Activated naive CD8-positive, alpha-beta T cell treated with anti-CD3 and anti-CD28 coated beads for 36 hours (primary cell): ENCODE results near the gene NKD1. TPM values are rescaled to one million over a fixed set of nuclear protein-coding genes. Genes with fewer than 3 reads are reported as not detected.

Experiments
- DNase-seq: peaks from one replicate; pipeline ENCODE4 v3.0.0; 2021
- H3K27ac Mint-ChIP-seq: one replicate; pipeline ENCODE4 v1.8.0; 2022; ENCODE audit warnings: mild to moderate bottlenecking, moderate library complexity, mixed read lengths
- H3K27me3 Mint-ChIP-seq: one replicate; pipeline ENCODE4 v1.8.0; 2022; ENCODE audit warnings: mild to moderate bottlenecking, mixed read lengths
- H3K36me3 Mint-ChIP-seq: one replicate; pipeline ENCODE4 v1.8.0; 2021; ENCODE audit warnings: mild to moderate bottlenecking, mixed read lengths
- H3K4me1 Mint-ChIP-seq: one replicate; pipeline ENCODE4 v1.8.0; 2021; ENCODE audit warnings: mixed read lengths
- H3K4me3 Mint-ChIP-seq: one replicate; pipeline ENCODE4 v1.8.0; 2022; ENCODE audit warnings: mild to moderate bottlenecking, moderate library complexity, mixed read lengths
- H3K9me3 Mint-ChIP-seq: one replicate; pipeline ENCODE4 v1.8.0; 2022; ENCODE audit warnings: mixed read lengths
- total RNA-seq, 2 experiments: library from RNA; stranded (reverse); gene quantifications; one replicate each; pipeline ENCODE4 v1.2.3, GENCODE V29; 2021

Gene NKD1
- total RNA-seq, 2 experiments from 2014 or later, result 0.86 to 0.87 TPM

DNA sequence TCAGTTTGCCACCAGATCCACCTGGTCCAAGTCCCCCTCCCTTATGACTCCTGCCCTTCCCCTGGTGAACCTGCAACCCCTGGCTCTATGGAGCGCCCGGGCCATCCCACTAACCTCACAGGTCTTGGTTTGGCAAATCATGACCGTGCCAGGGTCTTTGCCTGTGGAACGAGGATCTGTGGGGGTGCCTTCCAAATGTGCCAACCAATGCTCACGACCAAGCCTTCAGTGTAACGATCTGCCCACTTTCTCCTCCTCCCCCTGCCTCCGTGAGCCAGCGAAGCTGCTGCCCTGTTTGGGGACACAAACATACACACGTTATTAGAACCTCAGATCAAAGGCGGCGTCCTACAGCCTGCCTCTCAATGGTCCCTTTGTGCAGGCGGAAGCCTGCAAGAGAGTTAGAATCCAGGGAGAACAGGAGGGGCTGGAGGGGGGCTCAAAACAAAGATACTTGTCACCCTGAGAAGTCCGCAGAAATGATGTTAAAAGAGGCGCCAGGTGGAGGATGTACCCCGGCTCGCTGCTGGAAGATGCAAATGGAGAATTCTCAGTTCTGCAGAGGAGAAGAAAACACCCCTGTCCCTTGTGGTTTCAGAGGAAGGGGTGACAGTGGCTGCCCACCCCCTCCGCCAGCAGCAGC lies 9.0 kb upstream of the NKD1 start:
- H3K27ac Mint-ChIP-seq, result no peak overlapping the region

DNA sequence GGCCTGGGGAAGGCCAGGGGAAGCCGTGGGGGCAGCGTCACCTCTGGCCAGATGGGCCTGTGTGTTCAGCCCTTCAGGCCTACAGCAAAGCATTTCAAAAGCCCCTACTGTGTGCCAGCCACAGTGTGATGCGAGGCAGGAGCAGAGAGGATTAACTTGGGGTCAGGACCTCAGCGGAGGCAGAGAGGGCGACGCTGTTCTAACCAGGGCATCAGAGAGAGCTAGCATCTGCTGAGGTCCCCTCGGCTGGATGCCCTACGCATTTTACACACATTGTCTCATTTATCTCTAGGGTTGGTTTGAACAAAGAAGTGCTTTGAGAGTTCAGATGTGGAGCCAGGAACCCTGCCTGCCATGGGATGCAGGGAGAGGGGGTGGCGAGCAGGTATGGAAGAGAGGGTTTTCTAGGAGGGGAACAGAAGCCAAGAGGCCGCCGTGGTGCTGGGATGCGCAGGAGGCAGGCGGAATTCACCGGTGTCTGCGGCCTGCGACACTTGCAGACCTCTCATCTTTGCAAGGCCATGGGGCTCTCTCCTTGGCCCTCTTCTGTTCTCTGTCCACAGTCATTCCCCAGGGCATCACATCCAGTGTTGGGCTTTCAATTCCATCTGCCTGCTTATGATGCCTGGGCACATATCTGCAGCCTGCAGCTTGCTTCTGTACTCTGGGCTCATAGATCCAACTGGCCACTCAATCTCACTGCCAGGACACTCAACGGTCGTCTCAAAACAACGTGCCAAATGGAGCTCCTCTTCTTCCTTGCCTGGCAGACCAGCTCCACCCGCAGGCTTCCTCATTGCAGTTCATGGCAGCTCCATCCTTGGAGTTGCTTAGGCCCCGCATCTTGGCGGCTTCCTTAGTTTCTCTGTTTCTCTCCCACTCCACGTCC lies 8.1 kb upstream of the NKD1 start:
- H3K27me3 Mint-ChIP-seq, result no peaks in the 10 kb centered on the region
- peaks cover 2% of the 10 kb centered on the region for H3K36me3 Mint-ChIP-seq
- H3K27ac Mint-ChIP-seq, result no peak overlapping the region
- no peak for DNase-seq
- no peak overlapping the region for H3K4me3 Mint-ChIP-seq
- no peaks in the 10 kb centered on the region for H3K4me1 Mint-ChIP-seq
- peaks cover 5% of the 10 kb centered on the region for H3K9me3 Mint-ChIP-seq

More for the DNA sequence above, 9.0 kb upstream of the NKD1 start:
- no peaks in the 10 kb centered on the region for H3K4me1 Mint-ChIP-seq
- DNase-seq, result no peak
- H3K9me3 Mint-ChIP-seq, result peaks cover 4% of the 10 kb centered on the region
- H3K36me3 Mint-ChIP-seq, result peaks cover 2% of the 10 kb centered on the region
- H3K27me3 Mint-ChIP-seq, result no peaks in the 10 kb centered on the region
- no peak overlapping the region for H3K4me3 Mint-ChIP-seq

DNA sequence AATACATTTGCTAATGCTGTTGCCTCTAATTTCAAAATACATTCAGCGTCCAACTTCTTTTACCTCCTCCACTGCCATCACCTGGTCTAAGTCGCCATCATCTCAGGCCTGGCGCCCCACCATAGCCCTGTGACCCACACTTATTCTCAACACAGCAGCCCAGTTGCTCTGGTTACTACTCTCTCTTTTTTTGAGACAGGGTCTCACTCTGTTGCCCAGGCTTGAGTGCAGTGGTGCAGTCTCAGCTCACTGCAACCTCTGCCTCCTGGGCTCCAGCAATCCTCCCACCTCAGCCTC lies 7.5 kb upstream of the NKD1 start:
- Mint-ChIP-seq H3K4me3 (no peak overlapping the region), H3K36me3 (peaks cover 2% of the 10 kb centered on the region), H3K4me1 (no peaks in the 10 kb centered on the region), H3K27me3 (no peaks in the 10 kb centered on the region), H3K9me3 (peaks cover 5% of the 10 kb centered on the region), H3K27ac (no peak overlapping the region)
- no peak for DNase-seq

- Mint-ChIP-seq H3K4me1 (peaks cover 6% of the 10 kb centered on the region), H3K36me3 (peaks cover 2% of the 10 kb centered on the region), H3K27ac (no peak overlapping the region), H3K4me3 (no peak overlapping the region), H3K9me3 (peaks cover 5% of the 10 kb centered on the region), H3K27me3 (peaks cover 4% of the 10 kb centered on the region)
- DNase-seq, result no peak
Observed at GRCh38 chr16:50542703-50543102, 5.5 kb upstream of the NKD1 start.

DNA sequence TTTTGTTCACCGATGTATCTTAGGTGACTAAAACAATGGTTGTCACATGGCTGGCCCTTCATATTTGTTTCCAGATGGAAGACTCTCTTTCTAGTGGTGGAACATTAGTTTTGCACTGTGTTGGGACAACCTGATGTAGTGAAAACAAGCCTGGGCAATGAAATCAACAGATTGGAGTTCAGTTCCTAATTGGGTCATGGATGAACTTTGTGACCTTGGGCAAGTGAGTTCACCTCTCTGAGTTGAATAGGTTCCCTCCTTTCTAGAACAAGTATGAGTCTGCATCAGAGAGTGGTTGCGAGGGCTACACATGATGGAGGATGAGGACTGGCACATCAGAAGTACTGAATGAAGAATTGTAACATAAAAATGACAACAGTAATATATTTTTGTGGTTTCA lies 2.1 kb upstream of the NKD1 start:
- peaks cover 5% of the 10 kb centered on the region for H3K9me3 Mint-ChIP-seq
- H3K27ac Mint-ChIP-seq, result no peak overlapping the region
- H3K36me3 Mint-ChIP-seq, result peaks cover 2% of the 10 kb centered on the region
- no peak overlapping the region for H3K4me3 Mint-ChIP-seq
- peaks cover 15% of the 10 kb centered on the region for H3K27me3 Mint-ChIP-seq
- peaks cover 28% of the 10 kb centered on the region for H3K4me1 Mint-ChIP-seq
- no peak for DNase-seq

DNA sequence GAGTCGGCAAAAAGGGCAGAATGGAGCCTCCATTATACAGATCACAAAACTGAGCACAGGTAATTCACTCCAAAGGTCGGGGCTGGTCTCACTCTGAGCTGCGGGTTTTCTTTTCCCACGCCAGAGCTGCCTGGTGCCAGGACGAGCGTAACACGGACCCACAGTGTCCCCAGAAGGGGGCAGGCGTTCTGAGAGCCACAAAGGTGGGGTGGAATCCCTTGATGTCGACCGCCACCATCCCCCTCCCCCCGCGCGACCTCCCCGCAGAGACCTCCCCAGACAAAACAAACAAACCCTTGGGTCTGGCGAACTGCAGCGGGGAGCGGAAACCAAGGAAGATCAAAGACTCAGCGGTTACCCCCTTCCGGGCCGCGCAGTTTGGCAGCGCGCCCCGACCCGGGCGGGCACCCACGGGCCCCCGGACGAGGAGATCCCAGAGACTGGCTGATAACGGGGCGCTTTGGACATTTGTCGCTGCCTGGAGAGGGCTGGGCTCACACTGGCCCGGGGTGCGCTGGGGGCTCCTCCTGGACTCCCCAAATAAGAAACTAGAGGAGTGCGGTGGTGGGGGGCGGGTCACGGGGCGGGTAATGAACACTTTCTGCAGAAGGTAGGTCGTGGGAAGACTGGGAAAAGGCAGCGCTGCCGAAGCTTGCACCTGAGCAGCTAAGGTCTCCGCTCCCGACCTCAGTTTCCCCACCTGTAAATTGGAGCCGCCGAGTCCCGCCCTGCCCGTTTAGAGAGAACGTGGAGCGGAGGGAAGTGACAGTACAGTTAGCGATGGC lies 664 bp upstream of the NKD1 start:
- H3K4me3 Mint-ChIP-seq, result peak overlapping the region; percentile 81
- H3K27ac Mint-ChIP-seq, result no peak overlapping the region
- peaks cover 2% of the 10 kb centered on the region for H3K36me3 Mint-ChIP-seq
- H3K9me3 Mint-ChIP-seq, result peaks cover 5% of the 10 kb centered on the region
- peaks cover 28% of the 10 kb centered on the region for H3K4me1 Mint-ChIP-seq
- H3K27me3 Mint-ChIP-seq, result peaks cover 15% of the 10 kb centered on the region
- peak; percentile 68 for DNase-seq

DNA sequence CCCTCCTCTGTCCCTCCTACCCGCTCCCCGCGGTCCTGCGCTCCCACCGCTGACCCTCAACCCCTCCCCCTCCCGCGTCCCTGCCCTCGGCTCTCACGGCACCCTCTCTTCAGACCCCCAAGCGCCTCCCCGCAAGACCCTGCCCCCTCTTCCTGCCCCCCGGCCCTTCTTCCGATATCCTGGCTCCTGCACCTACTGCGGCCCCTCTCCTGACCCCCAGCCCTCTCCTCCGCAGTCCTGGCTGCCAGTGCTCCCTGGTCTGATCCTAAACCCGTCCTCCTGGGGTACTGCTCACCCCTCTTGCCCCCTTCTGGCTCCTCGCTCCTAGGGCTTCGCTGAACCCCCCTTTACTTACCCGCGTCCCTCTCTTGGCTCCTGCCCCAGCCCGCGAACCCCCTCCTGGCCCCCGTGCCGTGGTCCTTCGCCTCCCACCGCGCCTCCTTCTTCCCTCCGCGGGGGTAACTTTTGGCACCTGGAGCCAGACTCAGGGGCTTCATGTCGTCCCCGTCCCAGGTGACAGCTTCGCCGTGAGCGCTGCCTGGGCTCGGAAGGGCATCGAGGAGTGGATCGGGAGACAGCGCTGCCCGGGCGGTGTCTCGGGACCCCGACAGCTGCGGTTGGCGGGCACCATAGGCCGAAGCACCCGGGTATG lies 839 bp downstream of the NKD1 start:
- Mint-ChIP-seq H3K4me3 (peak overlapping the region; percentile 64), H3K9me3 (peaks cover 1% of the 10 kb centered on the region), H3K36me3 (no peaks in the 10 kb centered on the region), H3K27me3 (peaks cover 15% of the 10 kb centered on the region), H3K4me1 (peaks cover 28% of the 10 kb centered on the region), H3K27ac (no peak overlapping the region)
- no peak for DNase-seq

DNA sequence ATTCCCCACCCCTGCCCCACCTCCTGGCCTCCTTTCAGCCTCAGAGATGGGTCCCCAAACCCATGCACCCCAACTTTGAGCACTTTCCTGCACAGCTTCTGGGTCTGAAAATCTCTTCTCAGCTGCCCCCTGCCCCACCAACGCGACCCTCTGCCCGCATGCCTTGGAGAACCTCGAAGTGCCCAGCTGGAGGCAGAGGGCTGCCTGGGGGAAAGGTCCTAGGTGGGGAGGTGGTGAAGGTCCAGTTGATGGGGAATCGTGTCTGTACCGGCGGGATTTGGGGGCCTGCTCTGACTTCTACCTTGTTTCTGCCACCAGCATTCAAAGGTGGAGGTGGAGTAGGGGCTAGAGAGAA lies 1.3 kb downstream of the NKD1 start:
- Mint-ChIP-seq H3K4me1 (peaks cover 28% of the 10 kb centered on the region), H3K9me3 (no peaks in the 10 kb centered on the region), H3K27ac (no peak overlapping the region), H3K27me3 (peaks cover 15% of the 10 kb centered on the region), H3K36me3 (no peaks in the 10 kb centered on the region), H3K4me3 (peak overlapping the region; percentile 55)
- DNase-seq, result no peak

- peaks cover 28% of the 10 kb centered on the region for H3K4me1 Mint-ChIP-seq
- peak overlapping the region; percentile 55 for H3K4me3 Mint-ChIP-seq
- H3K9me3 Mint-ChIP-seq, result no peaks in the 10 kb centered on the region
- H3K36me3 Mint-ChIP-seq, result no peaks in the 10 kb centered on the region
- H3K27ac Mint-ChIP-seq, result no peak overlapping the region
- DNase-seq, result no peak
- H3K27me3 Mint-ChIP-seq, result peaks cover 15% of the 10 kb centered on the region
Observed at GRCh38 chr16:50550035-50550434, 1.8 kb downstream of the NKD1 start.

DNA sequence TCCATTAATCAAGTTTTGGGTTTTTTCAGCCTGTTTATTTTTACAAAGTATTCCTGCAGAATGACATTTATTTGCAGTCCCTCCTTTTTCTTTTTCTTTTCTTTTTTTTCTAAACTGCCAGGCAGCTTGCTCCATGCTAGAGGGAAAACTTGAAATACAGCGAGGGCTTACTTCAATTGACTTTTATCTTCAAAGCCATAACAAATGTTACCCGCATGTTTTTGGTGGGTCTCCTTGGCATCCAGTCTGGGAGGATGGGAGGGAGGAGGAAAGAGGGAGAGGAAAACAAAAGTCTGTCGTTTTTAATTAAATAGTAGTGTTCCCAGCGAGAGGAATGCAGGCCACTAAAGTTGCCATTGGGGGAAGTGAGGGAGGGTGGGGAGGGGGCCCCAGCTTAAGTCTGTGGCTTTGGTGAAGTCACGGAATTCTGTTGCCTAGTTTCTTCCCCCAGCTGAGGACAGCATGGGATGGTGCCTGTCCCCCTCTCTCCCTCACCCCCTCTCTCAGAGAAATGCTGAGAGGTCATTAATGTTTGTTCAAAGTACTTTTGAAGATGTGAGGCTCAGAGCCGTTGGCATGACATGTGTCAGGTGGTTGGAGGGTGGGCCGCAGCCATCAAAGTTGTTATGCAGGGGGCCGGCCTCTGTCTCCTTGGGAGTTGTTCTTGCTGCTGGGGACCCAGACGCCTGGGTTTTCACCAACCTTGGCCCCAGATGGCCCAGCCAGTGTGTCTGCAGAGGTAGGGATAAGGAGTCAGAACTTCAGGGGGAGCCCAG lies 2.9 kb downstream of the NKD1 start:
- no peak overlapping the region for H3K27ac Mint-ChIP-seq
- peaks cover 15% of the 10 kb centered on the region for H3K27me3 Mint-ChIP-seq

DNA sequence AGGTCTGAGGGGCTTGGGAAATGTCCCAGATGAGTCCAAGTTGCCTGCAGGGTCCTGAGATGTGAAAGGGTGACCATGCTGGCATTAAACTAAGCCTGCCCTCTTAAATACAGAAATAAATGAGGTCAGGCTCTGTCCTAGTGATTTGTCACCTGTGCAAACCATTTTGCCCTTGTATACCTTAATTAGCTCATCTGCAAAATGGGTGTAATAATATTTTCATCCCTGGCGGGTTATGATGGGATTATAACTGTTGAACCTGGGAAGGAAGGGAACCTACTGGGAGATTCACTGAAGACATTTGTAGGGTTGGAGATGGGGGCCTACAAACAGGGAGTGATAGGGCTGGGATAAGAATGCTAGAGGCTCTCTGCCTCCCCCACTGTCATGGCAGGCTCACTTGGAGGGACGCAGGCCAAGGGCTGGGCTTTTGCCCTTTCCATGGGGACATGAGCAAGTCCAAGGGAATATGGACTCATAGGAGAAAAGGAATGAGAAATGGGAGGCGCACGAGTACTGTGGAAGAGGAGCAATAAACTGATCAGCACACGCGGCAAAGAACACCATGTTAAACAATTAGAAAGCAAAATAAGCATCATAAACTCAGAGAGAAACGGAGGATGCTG lies 4.4 kb downstream of the NKD1 start:
- Mint-ChIP-seq H3K9me3 (no peaks in the 10 kb centered on the region), H3K36me3 (peaks cover 7% of the 10 kb centered on the region), H3K4me1 (peaks cover 22% of the 10 kb centered on the region), H3K27me3 (peaks cover 12% of the 10 kb centered on the region), H3K4me3 (no peak overlapping the region), H3K27ac (no peak overlapping the region)
- DNase-seq, result no peak

More for the DNA sequence above, 2.9 kb downstream of the NKD1 start:
- Mint-ChIP-seq H3K9me3 (no peaks in the 10 kb centered on the region), H3K4me1 (peaks cover 28% of the 10 kb centered on the region), H3K4me3 (no peak overlapping the region), H3K36me3 (no peaks in the 10 kb centered on the region)
- no peak for DNase-seq

GRCh38 chr16:50553182-50553710 lies 5.0 kb downstream of the NKD1 start:
- DNase-seq, result no peak
- Mint-ChIP-seq H3K36me3 (peaks cover 7% of the 10 kb centered on the region), H3K27me3 (peaks cover 12% of the 10 kb centered on the region), H3K4me1 (peaks cover 22% of the 10 kb centered on the region), H3K27ac (no peak overlapping the region), H3K4me3 (no peak overlapping the region), H3K9me3 (no peaks in the 10 kb centered on the region)

- Mint-ChIP-seq H3K4me1 (peaks cover 21% of the 10 kb centered on the region), H3K27ac (no peak overlapping the region), H3K36me3 (peaks cover 9% of the 10 kb centered on the region), H3K27me3 (peaks cover 11% of the 10 kb centered on the region), H3K9me3 (no peaks in the 10 kb centered on the region), H3K4me3 (no peak overlapping the region)
- DNase-seq, result no peak
Observed at GRCh38 chr16:50553731-50554360, 5.7 kb downstream of the NKD1 start.
